T-helper 1 cell treated with Interleukin-12 subunit alpha and Interleukin-12 subunit beta and Interleukin-4 antibody, amounts not matched to agents 30 μg/mL and 1 μg/mL, for 36 hours (primary cell): ENCODE data around the gene SLX4.

ENCODE experiments used
- H3K27ac Mint-ChIP-seq: one replicate; pipeline ENCODE4 v1.8.0; 2021; ENCODE audit warnings: mild to moderate bottlenecking, mixed read lengths
- H3K27me3 Mint-ChIP-seq: one replicate; pipeline ENCODE4 v1.8.0; 2021; ENCODE audit warnings: low read depth, mixed read lengths
- H3K36me3 Mint-ChIP-seq: one replicate; pipeline ENCODE4 v1.8.0; 2021; ENCODE audit warnings: low read depth, mixed read lengths
- H3K4me1 Mint-ChIP-seq: one replicate; pipeline ENCODE4 v1.8.0; 2021; ENCODE audit warnings: low read depth, mixed read lengths
- H3K4me3 Mint-ChIP-seq: one replicate; pipeline ENCODE4 v1.8.0; 2021; ENCODE audit warnings: mild to moderate bottlenecking, moderate library complexity, mixed read lengths
- H3K9me3 Mint-ChIP-seq: one replicate; pipeline ENCODE4 v1.8.0; 2021; ENCODE audit warnings: mixed read lengths

SLX4 gene

DNA sequence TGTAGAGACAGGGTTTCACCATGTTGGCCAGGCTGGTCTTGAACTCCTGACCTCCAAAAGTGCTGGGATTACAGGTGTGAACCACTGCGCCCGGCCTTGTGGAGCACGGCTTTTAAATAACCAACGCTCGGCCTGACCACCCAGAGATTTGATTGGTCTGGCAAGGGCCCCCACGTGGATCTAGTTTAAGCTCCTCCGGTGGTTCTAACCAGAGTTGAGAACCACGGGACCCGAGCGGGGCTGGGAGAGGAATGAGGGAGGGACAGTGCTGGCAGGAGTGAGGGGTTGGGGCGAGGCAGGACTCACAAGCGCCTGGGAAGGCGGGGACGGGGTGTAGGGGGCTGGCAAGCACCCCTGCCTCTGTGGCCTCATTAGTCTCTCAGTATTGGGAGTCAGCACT, 37.2 kb downstream of the SLX4 start:
- H3K27me3 Mint-ChIP-seq = no peaks in the 10 kb centered on the region
- peaks cover 41% of the 10 kb centered on the region for H3K4me1 Mint-ChIP-seq
- H3K27ac Mint-ChIP-seq = no peak overlapping the region
- no peak overlapping the region for H3K4me3 Mint-ChIP-seq
- H3K36me3 Mint-ChIP-seq = peaks cover 38% of the 10 kb centered on the region
- peaks cover 15% of the 10 kb centered on the region for H3K9me3 Mint-ChIP-seq

DNA sequence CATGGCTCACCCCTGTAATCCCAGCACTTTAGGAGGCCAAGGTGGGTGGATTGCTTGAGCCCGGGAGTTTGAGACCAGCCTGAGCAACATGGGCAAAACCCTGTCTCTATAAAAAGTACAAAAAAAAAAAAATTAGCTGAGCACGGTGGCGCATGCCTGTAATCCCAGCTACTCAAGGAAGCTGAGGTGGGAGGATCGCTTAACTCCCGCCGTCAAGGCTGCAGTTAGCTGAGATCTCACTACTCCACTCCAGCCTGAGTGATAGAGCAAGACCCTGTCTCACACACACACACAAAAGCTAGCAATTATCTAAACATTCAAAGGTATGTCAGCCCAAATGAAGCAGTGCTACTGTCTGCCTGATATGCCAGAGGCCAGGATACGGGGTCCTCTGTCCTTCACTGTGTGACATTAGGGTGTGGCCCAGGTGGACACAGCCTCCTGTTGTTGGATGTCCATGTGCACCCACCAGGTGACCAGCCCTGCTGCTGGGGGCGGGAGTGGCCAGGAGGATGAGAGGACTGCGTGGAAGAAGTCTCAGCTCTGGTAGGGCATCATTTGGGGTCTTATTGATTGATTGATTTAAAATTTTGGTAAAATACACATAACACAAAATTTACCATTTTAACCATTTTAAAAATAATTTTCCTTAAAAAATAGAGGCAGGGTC, 38.1 kb downstream of the SLX4 start:
- Mint-ChIP-seq H3K4me3 (peak overlapping the region; percentile 40), H3K36me3 (peaks cover 41% of the 10 kb centered on the region), H3K27ac (peak overlapping the region; percentile 36), H3K9me3 (peaks cover 15% of the 10 kb centered on the region), H3K4me1 (peaks cover 34% of the 10 kb centered on the region), H3K27me3 (no peaks in the 10 kb centered on the region)

DNA sequence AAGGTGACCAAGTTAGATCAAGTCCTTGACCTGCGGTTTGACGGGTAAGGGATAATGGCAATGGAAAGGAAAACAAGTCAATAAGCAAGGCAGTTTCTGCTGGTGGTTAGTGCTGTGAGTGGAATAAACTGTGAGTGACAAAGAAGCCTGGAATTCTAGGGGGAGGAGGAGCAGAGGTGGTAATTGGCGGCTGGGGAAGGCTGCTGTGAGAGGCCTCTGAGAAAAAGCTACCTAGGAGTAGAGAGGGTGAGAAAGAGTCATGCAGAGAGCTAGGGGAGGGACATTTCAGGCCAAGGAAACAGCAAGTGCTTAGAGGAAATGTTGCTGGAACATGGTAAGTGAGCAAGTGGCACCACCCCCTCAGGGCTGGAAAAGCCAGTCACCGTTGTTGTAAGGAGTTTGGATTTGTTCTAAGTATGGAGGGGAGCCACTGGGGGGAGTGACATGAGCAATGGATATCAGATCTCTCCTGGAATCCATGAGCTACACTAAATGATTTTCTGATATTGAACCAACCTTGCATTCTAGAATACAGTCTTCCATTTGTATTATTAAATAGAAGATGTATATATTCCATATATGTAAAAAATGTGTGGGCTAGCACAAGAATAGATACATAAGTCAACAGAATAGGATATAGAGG, 40.9 kb downstream of the SLX4 start:
- H3K4me3 Mint-ChIP-seq = peak overlapping the region; percentile 10
- peaks cover 15% of the 10 kb centered on the region for H3K9me3 Mint-ChIP-seq
- no peaks in the 10 kb centered on the region for H3K27me3 Mint-ChIP-seq
- H3K36me3 Mint-ChIP-seq = peaks cover 35% of the 10 kb centered on the region
- H3K4me1 Mint-ChIP-seq = peaks cover 22% of the 10 kb centered on the region
- no peak overlapping the region for H3K27ac Mint-ChIP-seq

DNA sequence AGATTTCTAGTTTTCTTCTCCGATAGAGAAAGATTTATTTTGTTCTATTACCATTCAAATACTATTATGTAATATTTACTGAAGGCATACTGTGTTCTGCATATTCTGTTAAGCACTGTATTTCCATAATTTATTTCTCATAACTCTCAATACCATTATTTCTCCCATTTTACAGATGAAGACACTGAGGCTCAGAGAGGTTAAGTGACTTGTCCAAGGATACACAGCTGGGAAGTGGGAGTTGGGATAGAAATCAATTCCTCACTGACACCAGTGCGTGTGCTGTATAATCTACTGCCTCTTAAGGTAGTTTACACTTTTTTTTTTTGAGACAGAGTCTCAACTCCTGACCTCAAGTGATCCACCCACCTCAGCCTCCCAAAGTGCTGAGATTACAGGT, 41.6 kb downstream of the SLX4 start:
- Mint-ChIP-seq H3K9me3 (peaks cover 15% of the 10 kb centered on the region), H3K4me1 (peaks cover 22% of the 10 kb centered on the region), H3K27me3 (no peaks in the 10 kb centered on the region), H3K27ac (no peak overlapping the region), H3K36me3 (peaks cover 41% of the 10 kb centered on the region), H3K4me3 (no peak overlapping the region)

DNA sequence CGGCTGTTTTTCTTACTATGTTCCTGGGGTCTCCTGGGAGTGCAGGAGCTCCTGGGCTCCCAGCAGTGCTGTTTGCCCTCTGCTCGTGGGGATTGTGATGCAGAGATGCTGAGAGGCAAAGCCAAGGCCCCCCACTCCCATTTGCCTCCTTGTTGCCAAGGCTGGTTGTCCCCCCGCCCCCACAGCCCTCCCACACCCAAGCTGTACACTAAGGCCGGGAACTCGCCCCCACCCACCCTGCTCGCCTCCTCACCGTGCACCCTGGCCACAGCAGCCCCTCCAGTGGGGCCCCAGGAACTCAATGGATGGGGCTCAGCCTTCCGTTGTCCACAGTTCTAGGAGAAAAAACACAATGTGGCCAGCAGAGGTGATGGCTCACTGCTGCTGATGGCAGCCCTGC, 44.4 kb downstream of the SLX4 start:
- Mint-ChIP-seq H3K4me3 (no peak overlapping the region), H3K9me3 (peaks cover 15% of the 10 kb centered on the region), H3K27me3 (no peaks in the 10 kb centered on the region), H3K4me1 (peaks cover 11% of the 10 kb centered on the region), H3K27ac (no peak overlapping the region), H3K36me3 (peaks cover 37% of the 10 kb centered on the region)

DNA sequence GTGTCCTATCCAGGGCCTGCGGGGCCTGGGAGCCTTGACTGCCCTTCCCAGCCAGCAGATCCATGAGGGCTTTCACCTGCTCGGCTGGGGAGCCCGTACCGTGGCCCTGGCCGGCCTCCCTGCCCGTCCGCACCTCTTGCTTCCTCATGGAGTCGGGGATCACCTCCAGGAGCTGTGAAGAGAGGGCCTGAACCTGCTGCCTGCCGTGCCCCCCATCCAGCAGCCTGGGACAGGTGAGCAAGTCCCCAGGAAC, 46.6 kb downstream of the SLX4 start:
- no peak overlapping the region for H3K4me3 Mint-ChIP-seq
- H3K4me1 Mint-ChIP-seq = peaks cover 2% of the 10 kb centered on the region
- no peaks in the 10 kb centered on the region for H3K27me3 Mint-ChIP-seq
- H3K27ac Mint-ChIP-seq = no peak overlapping the region
- H3K36me3 Mint-ChIP-seq = peaks cover 25% of the 10 kb centered on the region
- no peaks in the 10 kb centered on the region for H3K9me3 Mint-ChIP-seq

DNA sequence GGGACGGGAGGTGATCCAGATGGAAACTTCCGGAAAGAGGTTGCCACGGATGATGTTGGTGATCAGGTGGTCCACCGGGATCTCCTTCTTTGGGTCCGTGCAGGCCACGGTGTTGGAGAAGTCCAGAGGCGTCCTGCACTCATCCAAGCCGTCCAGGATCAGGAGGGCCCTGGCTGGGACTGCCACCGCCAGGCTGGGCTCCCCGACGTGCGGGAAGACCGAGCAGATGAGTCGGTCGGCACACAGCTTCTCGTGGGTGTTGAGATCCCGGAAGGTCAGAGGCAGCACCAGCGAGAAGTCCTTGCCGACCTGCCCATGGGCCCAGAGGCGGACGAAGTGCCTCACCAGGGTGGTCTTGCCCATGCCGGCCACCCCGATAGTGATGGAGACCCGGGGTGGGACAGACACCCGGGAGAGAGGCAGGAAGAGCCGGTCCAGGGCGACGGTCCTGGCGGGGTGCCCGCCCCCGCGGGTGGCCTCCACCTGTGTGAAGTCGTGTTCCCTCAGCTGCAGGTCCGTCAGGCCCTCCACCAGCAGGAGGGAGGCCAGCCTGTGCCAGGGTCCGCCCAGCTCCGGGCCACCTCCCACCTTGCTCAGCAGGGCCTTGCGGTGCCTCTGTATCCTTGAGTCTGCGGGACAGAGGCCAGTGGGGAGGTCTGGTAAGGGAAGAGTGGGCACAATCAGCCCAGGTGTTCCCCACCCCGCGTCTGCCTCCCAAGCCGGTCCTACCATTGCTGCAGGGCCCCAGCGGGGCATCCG, 47.1 kb downstream of the SLX4 start:
- Mint-ChIP-seq H3K4me1 (peaks cover 2% of the 10 kb centered on the region), H3K27ac (no peak overlapping the region), H3K9me3 (no peaks in the 10 kb centered on the region)

DNA sequence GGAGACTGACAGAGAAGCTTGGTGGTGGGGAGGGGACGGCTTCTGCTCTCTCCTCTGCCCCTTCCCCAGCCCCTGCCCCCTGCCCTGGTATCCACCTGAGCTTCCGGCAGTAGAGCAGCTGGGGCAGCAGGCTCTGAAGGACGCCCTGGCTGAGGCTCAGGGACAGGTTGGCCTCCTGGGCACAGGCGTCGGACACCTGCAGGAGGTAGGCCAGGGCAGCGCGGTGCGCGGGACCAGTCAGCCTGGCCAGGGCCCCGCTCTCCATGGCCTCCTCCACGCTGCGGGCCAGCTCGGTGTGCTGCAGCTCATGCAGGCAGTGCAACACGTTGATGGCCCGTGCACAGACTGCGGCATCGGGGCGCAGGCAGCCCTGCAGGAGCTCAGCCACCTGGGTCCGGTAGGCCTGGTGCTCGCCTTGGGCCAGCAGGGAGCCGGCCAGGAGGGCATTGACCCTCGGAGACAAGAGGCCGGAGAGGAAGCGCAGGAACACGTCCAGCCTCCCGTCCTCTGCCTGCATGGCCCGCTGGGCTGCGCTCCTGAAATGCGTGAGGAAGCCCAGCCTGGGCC, 48.4 kb downstream of the SLX4 start:
- Mint-ChIP-seq H3K4me1 (peaks cover 2% of the 10 kb centered on the region), H3K27ac (no peak overlapping the region), H3K4me3 (no peak overlapping the region), H3K36me3 (peaks cover 27% of the 10 kb centered on the region), H3K27me3 (no peaks in the 10 kb centered on the region), H3K9me3 (no peaks in the 10 kb centered on the region)

More for the DNA sequence above, 47.1 kb downstream of the SLX4 start:
- no peaks in the 10 kb centered on the region for H3K27me3 Mint-ChIP-seq
- H3K4me3 Mint-ChIP-seq = no peak overlapping the region
- peaks cover 25% of the 10 kb centered on the region for H3K36me3 Mint-ChIP-seq

DNA sequence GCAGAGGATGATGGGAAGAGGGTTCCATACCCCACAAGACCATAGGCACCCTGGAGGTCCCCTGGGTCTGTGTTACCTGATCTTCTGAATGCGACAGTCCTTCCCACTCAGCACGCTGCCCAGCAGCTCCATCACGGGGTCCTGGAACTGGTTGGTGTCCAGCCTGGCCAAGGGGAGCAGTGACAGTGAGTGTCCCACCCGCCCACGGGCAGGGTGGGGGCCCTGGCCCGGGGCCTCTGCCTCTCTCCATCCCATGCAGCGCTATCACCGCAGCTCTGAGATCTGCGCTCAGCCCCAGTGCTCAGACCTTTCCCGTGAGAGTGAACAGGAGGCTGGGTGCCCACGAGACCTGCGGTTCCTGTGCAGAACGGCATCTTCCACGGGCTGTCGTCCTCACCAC, 49.8 kb downstream of the SLX4 start:
- no peaks in the 10 kb centered on the region for H3K27me3 Mint-ChIP-seq
- no peaks in the 10 kb centered on the region for H3K9me3 Mint-ChIP-seq
- H3K36me3 Mint-ChIP-seq = peaks cover 39% of the 10 kb centered on the region
- H3K27ac Mint-ChIP-seq = no peak overlapping the region
- H3K4me3 Mint-ChIP-seq = no peak overlapping the region
- peaks cover 2% of the 10 kb centered on the region for H3K4me1 Mint-ChIP-seq

DNA sequence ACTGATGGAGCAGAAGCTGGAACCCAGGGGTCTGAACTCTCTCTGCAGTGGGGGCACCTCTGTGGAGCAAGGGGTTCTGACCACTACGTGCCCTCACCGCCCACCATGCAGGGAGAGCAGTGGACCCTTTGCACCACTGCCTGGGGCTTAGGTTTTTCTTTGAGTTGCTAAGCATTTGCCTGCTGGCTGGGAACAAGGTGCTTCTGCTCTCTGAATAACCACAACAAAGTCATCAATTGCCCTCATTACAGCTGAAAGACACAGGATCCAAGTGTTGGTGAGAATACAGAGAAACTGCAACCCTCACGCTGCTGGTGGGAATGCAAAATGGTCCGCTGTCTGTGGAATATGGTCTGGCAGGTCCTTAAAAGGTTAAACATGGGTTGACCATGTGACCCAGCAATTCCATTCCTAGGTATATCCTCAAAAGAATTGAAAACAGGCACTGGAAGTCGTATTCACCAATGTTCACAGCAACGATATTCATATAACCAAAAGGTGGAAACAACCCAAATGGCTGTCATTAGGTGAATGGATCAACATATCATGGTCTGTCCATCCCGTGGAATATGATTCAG, 57.0 kb downstream of the SLX4 start:
- Mint-ChIP-seq H3K4me1 (peaks cover 7% of the 10 kb centered on the region), H3K9me3 (no peaks in the 10 kb centered on the region), H3K4me3 (no peak overlapping the region), H3K27ac (no peak overlapping the region), H3K27me3 (no peaks in the 10 kb centered on the region), H3K36me3 (peaks cover 67% of the 10 kb centered on the region)

DNA sequence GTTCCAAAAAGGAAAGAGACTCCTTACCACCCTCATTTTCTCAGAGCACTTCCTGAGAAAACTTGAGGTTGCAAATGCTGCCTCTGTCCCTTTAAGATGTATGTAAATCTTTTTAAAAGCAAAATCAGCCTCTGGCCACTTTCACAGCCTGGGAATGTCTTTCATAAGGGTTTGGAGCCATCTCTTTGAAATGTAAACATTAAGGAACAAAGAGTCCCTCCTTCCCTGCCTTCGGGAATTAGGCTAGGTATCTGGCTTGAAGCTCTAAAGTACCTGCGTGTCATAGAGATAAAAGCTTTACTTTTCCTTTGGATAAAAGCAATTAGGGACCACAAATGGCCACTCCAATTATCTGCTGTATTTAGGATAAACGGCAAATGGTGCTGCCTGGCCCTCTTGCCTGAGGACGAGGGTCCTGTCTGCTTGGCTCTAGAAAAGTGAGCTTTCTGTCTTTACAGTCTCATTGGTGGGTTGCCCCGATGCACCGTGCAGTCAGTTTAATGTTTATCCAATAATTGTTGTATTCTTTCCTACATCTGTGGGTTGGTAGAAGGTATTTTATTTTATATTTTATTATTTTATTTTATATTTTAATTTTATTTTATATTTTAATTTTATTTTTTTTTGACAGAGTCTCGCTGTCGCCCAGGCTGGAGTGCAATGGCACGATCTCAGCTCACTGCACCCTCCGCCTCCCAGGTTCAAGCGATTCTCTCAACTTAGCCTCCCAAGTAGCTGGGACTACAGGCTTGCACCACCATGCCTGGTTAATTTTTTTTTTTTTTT, 58.1 kb downstream of the SLX4 start:
- no peaks in the 10 kb centered on the region for H3K27me3 Mint-ChIP-seq
- no peak overlapping the region for H3K27ac Mint-ChIP-seq
- no peaks in the 10 kb centered on the region for H3K9me3 Mint-ChIP-seq
- peaks cover 7% of the 10 kb centered on the region for H3K4me1 Mint-ChIP-seq
- H3K4me3 Mint-ChIP-seq = no peak overlapping the region
- H3K36me3 Mint-ChIP-seq = peaks cover 72% of the 10 kb centered on the region

DNA sequence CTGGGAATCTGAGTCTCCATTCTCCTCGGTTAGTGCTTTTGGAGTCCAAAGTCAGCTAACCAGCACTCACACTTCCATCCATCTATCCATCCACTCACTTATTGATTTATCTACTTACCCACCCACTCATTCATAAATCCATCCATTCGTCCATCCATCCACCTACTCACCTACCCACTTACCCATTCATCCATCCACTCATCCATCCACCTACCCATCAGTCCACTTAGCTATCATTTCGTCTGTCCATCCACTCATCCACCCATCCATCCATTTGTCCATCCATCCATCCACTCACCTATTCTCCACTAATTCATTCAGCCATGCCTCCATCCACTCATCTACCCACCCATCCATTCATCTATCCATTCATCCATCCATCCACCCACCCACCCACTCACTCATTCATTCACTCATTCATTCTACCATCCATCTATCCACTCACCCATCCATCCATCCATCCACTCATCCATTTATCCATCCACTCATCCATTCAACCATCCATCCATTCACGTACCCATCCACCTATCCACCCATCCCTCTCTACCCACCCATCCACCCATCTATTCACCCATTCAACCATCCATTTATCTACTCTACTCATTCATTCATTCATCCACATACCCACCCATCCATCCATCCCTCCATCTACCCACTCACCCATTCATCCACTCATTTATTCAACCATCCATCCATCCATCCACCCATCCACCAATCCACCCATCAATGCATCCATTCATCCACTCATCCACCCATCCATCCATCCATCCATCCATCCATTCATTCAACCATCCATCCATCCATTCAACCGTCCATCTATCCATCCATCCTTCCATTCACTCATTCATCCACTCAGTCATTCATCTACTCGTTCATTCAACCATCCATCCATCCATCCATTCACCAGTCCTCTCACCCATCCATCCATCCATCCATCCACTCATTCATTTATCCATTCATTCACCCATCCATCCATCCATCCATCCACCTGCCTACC, 60.3 kb downstream of the SLX4 start:
- Mint-ChIP-seq H3K9me3 (no peaks in the 10 kb centered on the region), H3K36me3 (peaks cover 66% of the 10 kb centered on the region), H3K27me3 (no peaks in the 10 kb centered on the region), H3K4me3 (no peak overlapping the region), H3K4me1 (peaks cover 7% of the 10 kb centered on the region), H3K27ac (peak overlapping the region; percentile 45)

DNA sequence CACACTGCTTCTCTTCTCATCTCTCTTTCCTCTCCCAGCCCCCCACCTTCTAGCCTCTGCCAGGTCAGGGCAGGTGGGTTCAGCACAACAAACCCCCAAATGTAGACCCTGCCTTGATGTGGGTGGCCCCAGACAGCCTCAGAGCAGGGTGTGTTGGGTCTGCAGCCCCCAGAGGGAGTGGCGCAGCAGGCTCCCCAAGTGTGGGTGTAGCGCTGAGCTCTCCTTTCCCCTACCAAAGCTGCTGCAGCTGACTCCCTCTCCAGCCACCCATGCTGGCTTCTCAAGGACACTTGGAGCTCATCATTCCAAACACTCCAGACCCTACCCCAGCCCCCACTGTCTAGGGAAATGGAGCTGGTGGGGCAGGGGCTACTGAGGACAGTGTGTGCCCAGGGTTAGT, 61.5 kb downstream of the SLX4 start:
- no peak overlapping the region for H3K27ac Mint-ChIP-seq
- H3K4me1 Mint-ChIP-seq = peaks cover 7% of the 10 kb centered on the region
- H3K27me3 Mint-ChIP-seq = no peaks in the 10 kb centered on the region
- H3K9me3 Mint-ChIP-seq = no peaks in the 10 kb centered on the region
- peaks cover 69% of the 10 kb centered on the region for H3K36me3 Mint-ChIP-seq
- H3K4me3 Mint-ChIP-seq = no peak overlapping the region
